Peyer's patch (tissue), 4 donors: ENCODE results near the gene LENG1.

Experiments
- CTCF ChIP-seq, 6 experiments: fragments of 450-650 bp in 4 of 6; fragments of 200-600 bp in 2 of 6; sonication (generic) in 1 of 6; IDR thresholded peaks; one replicate each; pipeline ENCODE4 v1.5.1; 2017 to 2019; ENCODE audit warnings: antibody characterized with exemption in 6 of 6, mild to moderate bottlenecking in 3 of 6, moderate library complexity in 1 of 6
- POLR2A ChIP-seq, 2 donors: fragments of 450-650 bp; IDR thresholded peaks; one replicate each; pipeline ENCODE4 v1.5.1; 2017; ENCODE audit warnings: antibody characterized with exemption in 2 of 2, mild to moderate bottlenecking in 2 of 2, moderate library complexity in 2 of 2

- no peak for TF ChIP-seq CTCF (IDR thresholded peaks at IDR 0.05)
- TF ChIP-seq POLR2A (IDR thresholded peaks at IDR 0.05) = no peak
These were observed 33.5 kb upstream of the LENG1 start for GRCh38 chr19:54193011-54193410.
